Stimulated activated CD4-positive, alpha-beta T cell treated with anti-CD3 and anti-CD28 coated beads, Interleukin-4, amount 100 ng/mL, for 24 hours (primary cell): ENCODE data around the gene CCN2.
"Not testable (repeated sequence)": the region's sequence is repeated elsewhere in the genome, so short reads cannot be mapped to it uniquely, and the experiment has no call there.

Source experiments
- DNase-seq: peaks from one replicate; pipeline ENCODE4 v3.0.0-alpha.2; 2020

CCN2 gene

DNA sequence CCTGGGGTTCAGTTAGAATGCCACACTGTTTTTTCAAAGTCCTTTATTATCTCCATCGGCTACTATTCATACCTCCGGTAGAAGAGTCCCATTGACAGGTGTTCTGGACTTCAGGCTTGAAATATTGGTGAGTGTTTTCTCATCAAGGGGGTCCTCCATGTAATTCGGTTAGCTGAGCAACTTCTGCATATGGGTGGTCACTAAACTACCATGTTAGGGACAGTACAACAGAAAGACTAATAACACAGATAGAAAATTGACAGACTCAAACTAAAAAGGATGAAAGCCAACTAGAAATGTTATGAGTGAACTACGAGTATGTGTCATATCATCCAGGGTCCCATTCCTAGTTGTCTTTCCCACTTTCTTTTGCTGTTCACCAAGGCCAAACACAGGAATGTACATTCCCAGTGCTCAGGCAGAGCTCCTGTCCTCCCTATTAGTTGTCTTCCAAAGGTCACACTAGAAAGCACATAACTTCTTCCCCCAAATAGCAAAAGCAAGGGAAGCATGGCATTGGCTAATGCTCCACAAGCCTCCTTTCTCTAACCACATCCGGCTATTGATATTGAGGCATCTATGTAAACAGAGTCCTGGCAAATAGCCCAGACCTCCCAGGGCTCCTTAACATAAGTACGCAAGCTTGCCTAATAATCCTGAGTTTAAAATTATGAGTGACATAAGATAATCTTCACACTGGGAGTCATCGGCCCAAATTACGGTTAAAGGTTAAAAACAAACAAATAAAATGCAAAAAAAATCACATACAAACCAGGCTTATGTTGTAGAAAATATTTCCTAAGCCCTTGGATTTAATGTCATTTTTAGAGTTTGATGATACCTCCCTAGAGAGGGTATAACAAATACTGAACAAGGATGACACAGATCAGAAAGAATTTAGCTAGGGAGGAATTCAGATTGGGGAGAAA, 13.2 kb downstream of the CCN2 start:
- no peak for DNase-seq

DNA sequence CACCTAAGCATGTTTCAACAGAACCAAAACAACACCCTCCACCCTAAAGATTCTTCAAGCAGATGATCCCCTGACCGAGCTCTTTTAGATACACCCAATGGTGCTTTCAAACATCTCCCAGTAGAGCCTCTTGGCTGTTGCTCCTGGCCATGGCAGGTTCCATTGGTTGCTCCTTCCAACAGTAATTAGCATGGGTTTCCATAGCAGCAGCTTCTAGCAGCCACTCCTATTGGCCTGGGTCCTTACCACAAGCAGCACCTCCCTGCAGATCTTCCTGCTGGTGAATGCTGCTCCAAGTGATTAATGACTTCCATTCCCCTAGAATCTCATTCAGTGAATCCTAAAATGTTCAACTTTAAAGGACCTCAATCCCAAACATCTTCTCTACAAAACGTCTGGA, 13.9 kb downstream of the CCN2 start:
- no peak for DNase-seq

DNA sequence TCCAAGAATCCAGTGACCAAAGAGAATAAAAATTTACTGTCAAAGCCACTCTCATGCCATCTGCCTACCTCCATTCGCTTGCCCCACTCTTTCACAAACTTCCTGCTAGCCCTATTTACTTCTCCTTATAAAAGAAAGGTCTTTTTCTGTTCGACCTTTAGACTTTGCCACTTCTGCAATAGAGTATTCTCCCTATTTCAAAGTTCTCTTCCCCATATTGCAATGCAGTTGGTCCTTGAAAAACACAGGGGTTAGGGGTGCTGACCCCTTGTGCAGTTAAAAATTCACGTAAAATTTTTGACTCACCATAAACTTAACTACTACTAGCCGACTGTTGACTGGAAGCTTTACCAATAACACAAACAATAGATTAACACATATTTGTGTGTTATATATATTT, 15.0 kb downstream of the CCN2 start:
- DNase-seq, result no peak

DNA sequence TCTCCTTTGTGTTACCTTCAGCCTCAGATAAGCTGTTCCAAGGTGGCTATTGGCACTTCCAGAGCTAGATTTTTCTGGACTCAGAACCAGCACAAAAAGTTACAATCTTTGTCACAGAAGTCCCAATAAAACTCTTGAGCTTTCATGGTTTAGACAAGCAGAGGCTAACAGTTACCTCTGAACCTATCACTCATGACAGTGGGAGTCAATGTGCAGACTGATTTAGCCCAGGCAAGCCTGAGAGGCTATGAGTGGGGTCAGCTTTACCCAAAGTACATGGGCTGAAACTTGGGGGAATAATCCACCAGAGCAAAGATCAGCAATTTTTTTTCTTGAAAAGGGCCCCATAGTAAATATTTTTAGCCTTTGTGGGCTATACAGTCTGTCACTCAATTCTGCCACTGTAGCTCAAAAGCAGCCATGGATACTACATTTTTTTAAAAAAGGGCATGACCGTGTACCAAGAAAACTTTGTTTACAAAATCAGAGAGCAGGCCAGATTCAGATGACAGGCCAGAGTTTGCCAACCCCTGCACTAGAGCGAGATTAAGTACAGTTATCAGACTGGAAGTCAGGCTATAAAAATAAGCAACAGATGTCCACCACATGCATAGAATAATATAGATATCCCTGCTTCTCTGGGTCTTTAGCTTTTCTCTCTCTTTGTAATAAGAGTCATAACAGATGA, 20.0 kb downstream of the CCN2 start:
- DNase-seq, result no peak

DNA sequence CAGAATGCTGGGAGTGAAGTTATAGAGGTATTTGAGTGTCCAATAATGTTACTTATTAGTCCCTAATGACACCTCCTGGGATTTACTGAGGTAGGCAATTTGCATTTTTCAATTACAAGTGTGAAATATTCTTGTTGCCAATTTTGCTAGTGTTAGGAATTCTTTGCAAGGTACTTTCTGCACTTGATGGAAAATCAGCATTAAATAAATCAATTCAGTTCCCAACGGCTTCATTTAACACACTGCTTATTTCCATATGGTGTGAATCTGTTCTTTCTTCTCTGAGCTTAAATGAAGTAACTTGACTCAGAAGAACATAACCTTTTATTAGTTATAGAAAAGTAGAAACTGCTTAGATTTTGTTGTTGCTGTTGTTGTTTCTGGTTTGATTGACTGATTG, 21.2 kb downstream of the CCN2 start:
- no peak for DNase-seq

DNA sequence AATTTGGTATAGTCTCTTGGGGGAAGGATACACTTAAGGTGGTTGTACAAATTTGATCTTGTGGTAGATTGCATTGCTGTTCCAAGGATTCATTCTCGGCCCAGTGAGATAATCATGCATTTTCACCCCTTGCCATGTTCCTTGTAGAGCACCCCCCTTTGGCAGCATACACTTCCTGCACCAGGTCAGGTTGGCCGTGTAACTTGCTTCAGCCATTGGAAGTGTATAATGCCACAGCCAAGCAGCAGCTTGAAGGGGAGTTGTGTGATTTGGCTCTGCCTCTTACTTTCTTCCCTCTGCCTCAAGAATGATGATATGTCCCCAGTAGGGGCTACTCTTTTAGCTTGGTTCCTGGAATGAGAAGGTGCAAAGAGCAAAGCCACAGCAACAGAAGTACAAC, 21.9 kb downstream of the CCN2 start:
- DNase-seq, result no peak

DNA sequence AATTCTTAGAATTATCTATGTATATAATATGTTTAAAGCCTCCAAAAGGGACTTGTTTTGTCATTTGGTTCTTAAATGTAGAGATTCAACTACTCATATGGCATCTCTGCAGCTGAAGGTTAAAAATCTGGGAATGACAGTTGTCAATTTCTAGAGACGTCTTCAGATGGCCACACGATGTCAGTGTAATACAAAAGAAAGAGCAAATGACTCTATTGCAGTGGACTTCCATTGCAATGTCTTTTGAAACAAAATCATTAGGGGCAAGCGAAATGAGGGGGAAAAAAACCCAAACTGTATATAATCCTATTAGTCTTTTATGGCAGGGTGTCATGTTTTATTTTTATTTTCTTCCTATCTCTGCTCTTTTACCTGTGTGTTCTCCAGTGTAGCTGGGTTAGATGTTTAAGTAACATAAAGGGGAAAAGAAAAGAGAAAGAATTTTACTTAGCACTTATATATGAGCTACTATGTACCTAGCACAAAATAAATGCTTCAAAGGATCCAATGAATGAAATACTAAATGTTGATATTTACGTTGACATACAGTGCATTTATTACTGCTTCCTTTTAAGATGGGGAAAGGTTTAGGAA, 26.2 kb downstream of the CCN2 start:
- DNase-seq, result no peak

DNA sequence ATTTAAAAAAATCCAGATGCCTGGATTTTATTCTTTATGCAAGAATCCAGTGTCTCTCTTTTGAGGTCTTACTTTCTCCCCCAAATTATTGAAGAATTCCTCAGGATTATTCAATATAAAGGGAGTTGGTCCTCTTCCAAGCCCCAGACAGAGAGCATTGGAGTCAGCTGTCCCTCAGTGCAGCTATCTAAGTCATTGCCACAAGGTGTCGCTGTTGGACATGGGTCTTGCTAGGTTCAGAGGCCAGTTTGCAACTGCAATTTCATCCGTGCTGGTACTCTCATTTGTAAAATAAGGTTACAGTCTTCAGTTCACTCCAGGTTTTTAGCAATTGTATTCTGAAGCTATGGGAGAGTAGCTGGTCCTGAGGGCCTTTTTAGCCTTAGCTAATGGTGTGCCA, 27.8 kb downstream of the CCN2 start:
- DNase-seq, result peak; percentile 14

DNA sequence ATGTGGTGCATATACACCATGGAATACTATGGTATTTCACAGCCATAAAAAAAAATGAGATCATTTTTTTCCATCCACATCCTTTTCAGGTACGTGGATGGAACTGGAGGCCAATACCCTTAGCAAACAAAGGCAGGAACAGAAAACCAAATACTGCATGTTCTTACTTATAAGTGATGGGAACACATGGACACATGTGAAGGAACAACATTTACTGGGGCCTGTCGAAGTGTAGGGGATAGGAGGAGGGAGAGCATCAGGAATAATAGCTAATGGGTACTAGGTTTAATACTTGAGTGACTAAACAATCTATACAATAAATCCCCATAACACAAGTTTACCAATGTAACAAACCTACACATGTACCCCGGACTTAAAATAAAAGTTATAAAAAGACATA, 30.5 kb downstream of the CCN2 start:
- DNase-seq, result no peak

DNA sequence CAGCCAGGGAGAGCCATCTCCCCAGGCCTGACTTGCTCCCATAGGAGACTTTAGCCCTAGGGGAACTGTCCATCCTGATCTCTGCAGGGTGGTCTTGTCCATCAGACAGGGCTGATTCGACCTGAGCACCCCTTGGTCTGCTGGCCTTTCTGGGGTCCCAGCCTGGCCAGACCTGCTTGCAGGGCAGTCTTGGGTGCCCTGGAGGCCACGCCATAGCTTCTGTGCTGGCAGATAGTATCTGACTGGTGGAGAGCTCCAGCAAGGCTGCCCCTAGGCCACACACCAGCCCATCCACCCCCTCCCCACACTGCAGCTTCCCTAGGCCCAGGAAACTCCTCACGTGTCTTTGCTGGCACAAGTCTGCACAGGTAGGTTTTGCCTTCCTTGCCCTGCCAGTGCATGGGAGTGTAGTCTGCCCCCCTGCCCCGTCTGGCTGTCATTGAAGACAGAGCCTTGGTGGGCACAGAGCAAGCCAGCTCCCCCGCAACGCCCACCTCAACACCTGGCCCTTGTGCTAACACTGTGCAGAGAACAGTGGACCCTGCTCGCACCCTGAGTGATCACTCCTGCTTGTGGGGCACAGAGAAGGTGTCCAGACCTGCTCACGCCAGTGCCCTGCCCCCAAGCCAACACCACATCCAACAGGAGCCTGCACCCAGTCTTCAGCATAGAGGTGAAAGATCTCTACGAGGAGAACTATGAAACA, 32.4 kb downstream of the CCN2 start:
- no peak for DNase-seq

DNA sequence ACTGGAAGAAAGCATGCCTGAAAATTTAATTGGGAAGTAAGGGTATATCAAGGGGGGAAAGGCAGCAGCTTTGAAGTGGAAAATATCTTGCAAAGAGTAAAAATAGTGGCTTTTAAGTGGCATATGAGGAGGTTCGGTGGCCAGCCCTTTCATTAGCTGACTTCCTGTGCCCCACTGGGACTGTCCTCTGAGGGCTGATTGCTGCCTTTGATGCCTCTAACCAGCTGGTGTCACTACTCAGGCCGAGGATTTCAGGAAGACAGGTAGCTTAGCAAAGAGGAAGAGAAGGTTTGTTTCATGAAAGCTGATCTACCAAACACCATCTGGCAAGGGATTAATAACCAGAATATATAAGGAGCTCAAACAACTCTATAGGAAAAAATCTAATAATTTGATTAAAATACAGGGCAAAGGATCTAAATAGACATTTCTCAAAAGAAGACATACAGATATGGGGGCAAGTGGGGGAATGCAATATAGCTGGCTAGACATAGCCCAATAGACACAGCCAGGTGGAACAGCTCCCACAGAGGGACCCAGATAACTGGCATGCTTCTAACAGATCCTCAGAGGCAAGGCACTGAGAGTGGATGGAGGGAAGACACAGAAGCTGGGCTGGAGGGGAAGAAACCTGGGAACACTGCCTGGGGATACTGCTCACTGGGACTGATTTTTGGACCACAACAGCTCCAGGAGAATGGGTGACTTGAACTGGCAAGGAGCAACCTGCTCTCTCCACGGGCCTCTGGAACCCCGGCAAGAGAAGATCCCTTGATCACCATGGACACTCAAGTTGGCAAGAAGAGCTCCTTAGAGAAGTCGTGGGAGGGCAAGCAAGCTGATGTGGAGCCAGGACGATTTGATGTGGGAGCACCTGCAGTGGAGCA, 33.2 kb downstream of the CCN2 start:
- DNase-seq, result no peak

DNA sequence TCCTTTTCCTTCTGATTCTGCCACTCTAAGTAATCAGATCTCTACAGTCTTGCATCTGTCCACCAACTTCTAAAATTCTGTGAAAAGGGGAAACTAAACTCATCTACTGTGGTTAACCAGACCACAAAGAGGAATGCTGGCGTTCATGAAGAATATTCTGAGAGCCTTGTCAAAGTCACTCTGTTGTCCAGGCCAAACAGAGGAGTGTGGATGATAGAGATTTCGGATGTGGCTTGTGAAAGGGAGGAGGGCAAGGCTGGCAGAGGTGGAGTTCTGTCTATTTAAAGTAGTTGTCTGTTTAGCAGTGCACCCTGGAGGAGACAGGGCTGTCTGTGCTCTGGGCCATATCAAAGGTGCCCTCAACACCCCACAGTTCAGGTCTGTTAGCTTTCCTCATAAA, 33.9 kb downstream of the CCN2 start:
- DNase-seq, result no peak

DNA sequence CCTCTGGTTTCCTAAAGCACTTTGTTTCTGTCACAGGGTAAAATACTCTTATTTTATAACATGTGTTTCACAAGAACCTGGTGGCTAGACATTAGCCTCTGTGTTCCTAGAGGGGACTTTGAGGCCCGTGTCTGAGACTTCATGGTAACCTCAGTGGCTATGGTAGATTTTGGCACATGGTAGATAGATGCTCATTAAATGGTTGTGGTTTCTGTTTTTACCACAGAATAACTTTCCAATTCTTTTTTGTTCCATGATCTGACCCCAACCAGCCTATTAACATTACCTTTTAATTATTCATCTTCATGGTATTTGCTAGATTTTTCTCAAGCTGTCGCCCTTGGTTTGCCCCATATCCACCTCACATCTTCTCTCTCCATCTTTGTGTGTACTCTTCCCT, 34.3 kb downstream of the CCN2 start:
- DNase-seq, result no peak

DNA sequence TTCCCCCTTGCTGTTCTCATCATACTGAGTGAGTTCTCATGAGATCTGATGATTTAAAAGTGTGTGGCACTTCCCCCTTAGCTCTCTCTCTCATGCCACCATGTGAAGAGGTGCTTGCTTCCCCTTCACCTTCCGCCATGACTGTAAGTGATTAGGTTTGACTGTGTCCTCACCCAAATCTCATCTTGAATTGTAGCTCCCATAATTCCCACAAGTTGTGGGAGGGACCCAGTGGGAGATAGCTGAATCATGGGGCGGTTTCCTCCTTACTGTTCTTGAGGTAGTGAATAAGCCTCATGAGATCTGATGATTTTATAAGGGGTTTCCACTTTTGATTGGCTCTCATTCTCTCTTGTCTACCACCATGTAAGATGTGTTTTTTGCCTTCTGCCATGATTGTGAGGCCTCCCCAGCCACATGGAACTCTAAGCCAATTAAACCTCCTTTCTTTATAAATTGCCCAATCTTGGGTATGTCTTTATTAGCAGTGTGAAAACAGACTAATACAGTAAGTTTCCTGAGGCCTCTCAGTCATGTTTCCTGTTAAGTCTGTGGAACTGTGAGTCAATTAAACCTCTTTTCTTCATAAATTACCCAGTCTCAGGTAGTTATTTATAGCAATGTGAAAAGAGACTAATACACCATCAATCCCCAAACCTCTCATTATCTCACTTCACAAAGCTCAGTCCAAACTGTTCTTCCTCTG, 34.9 kb downstream of the CCN2 start:
- not testable (repeated sequence) for DNase-seq

DNA sequence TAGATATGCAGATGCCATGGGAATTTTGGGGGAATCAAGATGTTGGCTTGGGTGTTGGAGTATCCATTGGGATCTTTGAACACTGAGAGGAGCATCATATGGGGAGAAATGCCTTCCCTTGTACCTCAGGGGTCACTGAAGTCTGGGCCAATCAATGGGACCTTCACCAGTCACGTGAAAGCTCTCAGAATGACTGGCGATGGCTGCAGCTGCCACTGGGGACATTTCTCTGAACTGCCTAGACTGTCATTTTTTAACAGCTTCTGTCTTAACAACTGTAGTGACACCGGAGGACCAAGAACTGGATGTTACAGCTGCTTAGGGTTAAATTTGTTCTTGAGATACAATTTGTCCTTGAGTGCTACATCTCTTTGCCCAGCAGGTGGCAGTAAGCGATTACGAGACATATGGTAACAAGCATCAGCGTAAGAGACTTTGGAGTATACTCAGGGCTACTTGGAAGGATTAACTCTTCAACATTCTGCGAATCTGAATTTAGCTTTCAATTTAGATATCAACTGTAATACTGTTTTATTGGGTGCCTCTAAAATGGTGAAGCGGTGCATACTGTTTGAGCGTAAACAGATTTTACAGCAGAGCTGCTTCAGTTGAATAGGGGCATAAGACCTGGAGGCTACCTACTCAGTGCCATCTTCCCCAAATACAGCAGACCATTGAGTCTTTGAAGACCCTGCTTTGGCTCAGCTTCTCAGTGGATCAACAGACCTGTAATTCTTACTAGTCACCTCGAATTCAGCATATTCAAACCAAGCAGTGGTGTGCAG, 36.0 kb downstream of the CCN2 start:
- DNase-seq, result peak; percentile 62

DNA sequence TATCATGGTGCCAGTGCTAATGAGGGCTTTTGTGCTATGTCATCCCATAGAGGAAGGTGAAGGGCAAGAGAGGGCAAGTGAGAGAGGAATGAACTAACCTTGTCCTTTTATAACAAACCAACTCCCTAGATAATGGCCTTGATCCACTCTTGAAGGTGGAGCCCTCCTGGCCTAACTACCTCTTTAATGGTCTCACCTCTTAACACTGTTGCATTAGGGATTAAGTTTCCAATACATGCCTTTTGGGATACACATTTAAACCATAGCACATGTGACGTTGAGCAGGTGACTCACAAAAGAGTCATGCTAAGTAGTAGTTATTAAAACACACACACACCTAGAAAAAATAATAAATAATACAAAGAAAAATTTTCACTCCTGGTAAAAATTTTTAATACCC, 36.9 kb downstream of the CCN2 start:
- no peak for DNase-seq

DNA sequence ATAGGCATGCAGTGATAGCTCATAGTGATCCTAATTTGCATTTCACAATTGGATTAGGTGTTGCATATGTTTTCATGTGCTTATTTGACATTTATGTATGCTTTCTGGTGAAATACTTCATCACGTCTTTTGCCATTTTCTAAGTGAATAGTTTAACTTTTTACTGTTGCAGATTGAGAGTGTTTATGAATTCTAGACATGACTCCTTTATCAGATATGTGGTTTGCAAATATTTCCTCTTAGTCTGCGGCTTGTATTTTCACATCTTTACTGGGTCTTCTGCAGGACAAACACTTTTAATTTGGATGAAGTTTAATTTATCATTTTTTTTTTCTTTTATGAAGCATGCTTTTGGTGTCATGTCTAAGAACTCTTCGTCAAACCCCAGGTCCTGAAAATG, 39.2 kb downstream of the CCN2 start:
- DNase-seq, result no peak

DNA sequence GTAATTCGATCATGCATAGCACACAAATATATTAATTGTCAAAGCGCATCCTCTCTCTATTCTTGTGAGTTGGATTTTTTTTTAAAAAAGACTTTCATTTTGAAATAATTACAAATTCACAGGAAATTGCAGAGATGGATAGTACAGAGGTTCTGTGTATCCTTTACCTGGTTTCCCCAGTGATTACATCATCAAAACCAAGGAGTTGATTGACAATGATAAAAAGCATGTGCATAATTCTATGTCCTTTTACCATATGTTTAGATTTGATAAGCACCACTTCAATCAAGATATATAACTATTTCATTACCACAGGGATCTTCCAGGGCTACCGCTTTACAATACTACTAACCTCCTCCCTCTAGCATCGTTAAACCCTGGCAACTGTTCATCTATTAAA, 40.2 kb downstream of the CCN2 start:
- DNase-seq, result no peak

DNA sequence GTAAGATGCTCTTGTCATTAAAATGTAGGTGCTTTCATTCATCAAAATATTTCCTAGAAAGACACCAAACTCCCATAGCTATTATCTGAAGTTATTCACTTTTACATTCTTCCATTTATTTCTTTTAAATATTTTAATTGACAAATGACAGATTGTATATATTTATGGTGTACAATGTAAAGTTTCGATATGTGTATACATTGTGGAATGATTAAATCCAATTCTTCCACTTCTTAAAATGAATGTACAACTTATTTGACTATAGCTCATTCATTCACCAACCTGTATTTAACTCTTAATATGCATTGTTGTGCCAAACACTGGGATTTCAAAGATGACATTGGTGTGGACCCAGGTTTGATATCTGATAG, 41.0 kb downstream of the CCN2 start:
- DNase-seq, result no peak

DNA sequence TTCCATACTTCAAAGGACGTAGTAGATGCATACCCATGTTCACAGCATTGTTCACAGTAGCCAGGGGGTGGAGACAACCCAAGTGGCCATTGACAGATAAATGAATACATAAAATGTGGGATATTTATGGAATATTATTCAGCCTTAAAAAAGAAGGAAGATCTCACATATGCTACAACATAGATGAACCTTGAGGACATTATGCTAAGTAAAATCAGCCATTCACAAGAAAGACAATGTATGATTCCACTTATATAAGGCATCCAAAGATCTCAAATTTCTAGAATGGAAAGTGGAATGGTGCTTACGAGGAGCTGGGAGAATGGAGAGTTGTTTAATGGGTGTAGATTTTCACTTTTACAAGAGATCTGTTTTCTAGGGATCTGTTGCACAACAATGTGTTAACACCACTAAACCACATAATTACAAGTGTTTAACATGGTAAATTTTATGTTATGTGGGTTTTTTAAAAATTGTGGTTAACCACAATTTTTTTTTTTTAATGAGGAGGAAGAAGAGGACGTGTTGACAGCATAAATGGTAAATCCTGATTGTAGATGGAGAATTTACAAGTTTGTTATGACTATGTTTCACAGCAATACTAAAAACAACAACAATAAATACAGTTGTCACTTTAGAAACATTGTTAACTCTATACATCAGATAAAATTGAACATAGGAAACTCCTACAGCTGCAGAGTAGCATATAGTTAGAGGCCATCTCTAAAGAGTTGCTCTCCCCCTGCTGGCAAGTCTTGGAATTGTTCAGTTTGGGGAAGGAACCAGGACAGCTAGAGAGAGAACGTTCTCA, 41.6 kb downstream of the CCN2 start:
- peak; percentile 79 for DNase-seq
